K562 (cell line): ENCODE data around the gene PRUNE1. TPM values are rescaled to one million over a fixed set of nuclear protein-coding genes. Genes with fewer than 3 reads are reported as not detected.

Source experiments
- BCL6 ChIP-seq: fragments of 250-450 bp; sonication (Bioruptor Pico); IDR thresholded peaks from 2 replicates; pipeline ENCODE4 v1.4.0; 2020
- CHCHD3 ChIP-seq: fragments of 250-450 bp; sonication (Bioruptor Pico); IDR thresholded peaks from 2 replicates; pipeline ENCODE4 v2.1.2; 2022; ENCODE audit warnings: mild to moderate bottlenecking
- CREB3L1 ChIP-seq: fragments of 450-650 bp; IDR thresholded peaks from 2 replicates; pipeline ENCODE4 v1.6.1; 2014; ENCODE audit warnings: low read depth, mild to moderate bottlenecking, moderate library complexity, borderline replicate concordance
- DNMT1 ChIP-seq: fragments of 450-650 bp; IDR thresholded peaks from 2 replicates; pipeline ENCODE4 v1.6.1; 2016; ENCODE audit warnings: antibody characterized with exemption, mild to moderate bottlenecking
- EHMT2 ChIP-seq: fragments of 450-650 bp; IDR thresholded peaks from 2 replicates; pipeline ENCODE4 v1.6.1; 2018; ENCODE audit warnings: antibody characterized with exemption
- FOXA3 ChIP-seq, 2 experiments: fragments of 450-650 bp in 1 of 2; sonication (generic) in 1 of 2; formaldehyde crosslinking; IDR thresholded peaks in 1 of 2; conservative IDR thresholded peaks in 1 of 2; 2 replicates each; pipeline versions ENCODE4 v1.4.0 to v1.8.0; 2020 to 2022; ENCODE audit warnings: mild to moderate bottlenecking in 2 of 2, missing genetic modification reagents in 1 of 2
- GTF2F1 ChIP-seq: IDR thresholded peaks from 2 replicates; pipeline ENCODE4 v1.6.1; 2011; ENCODE audit warnings: low read depth, low read length, improper control_type of control experiment
- HMG20B ChIP-seq: fragments of 250-450 bp; sonication (Bioruptor Pico); IDR thresholded peaks from 2 replicates; pipeline ENCODE4 v1.5.0; 2021; ENCODE audit warnings: mild to moderate bottlenecking
- LARP7 ChIP-seq: fragments of 450-650 bp; IDR thresholded peaks from 2 replicates; pipeline ENCODE4 v1.6.1; 2016
- NFYB ChIP-seq: IDR thresholded peaks from 2 replicates; pipeline ENCODE4 v1.6.1; 2011; ENCODE audit warnings: mild to moderate bottlenecking, moderate library complexity; ENCODE audit not compliant: insufficient read length; ENCODE audit errors: extremely low read depth
- PML ChIP-seq: IDR thresholded peaks from 2 replicates; pipeline ENCODE4 v1.6.1; 2012; ENCODE audit warnings: low read length, inconsistent platforms
- PURB ChIP-seq: sonication (generic); formaldehyde crosslinking; IDR thresholded peaks from 2 replicates; pipeline ENCODE4 v1.9.0; 2021; ENCODE audit warnings: low read depth, mild to moderate bottlenecking, missing genetic modification reagents
- SREBF1 ChIP-seq: fragments of 150-350 bp; IDR thresholded peaks from 2 replicates; pipeline ENCODE4 v1.6.1; 2014; ENCODE audit warnings: antibody characterized with exemption, low read depth, low read length, borderline replicate concordance
- TCF15 ChIP-seq: fragments of 250-450 bp; sonication (Bioruptor Pico); IDR thresholded peaks from 2 replicates; pipeline ENCODE4 v1.8.0; 2022; ENCODE audit warnings: moderate library complexity, mild to moderate bottlenecking, inconsistent platforms
- TEAD1 ChIP-seq, 2 experiments: fragments of 450-650 bp in 1 of 2; sonication (generic) in 1 of 2; formaldehyde crosslinking; IDR thresholded peaks; 2 replicates each; pipeline versions ENCODE4 v1.4.0 to v1.8.0; 2020 to 2022; ENCODE audit warnings: mild to moderate bottlenecking in 2 of 2, missing genetic modification reagents in 1 of 2
- TSHZ1 ChIP-seq: fragments of 250-450 bp; sonication (Bioruptor Pico); IDR thresholded peaks from 2 replicates; pipeline ENCODE4 v1.4.0; 2020; ENCODE audit warnings: mild to moderate bottlenecking, moderate library complexity
- ZBTB17 ChIP-seq: fragments of 450-650 bp; formaldehyde crosslinking; IDR thresholded peaks from 2 replicates; pipeline ENCODE4 v1.4.0; 2020; ENCODE audit warnings: mild to moderate bottlenecking
- ZEB2 ChIP-seq: fragments of 450-650 bp; IDR thresholded peaks from 2 replicates; pipeline ENCODE4 v1.6.1; 2016
- ZNF224 ChIP-seq: sonication (generic); formaldehyde crosslinking; IDR thresholded peaks from 2 replicates; pipeline ENCODE4 v1.8.0; 2022; ENCODE audit warnings: mild to moderate bottlenecking, missing genetic modification reagents
- ZNF232 ChIP-seq: sonication (generic); formaldehyde crosslinking; IDR thresholded peaks from 2 replicates; pipeline ENCODE4 v1.8.0; 2022; ENCODE audit warnings: mild to moderate bottlenecking, missing genetic modification reagents
- polyA plus RNA-seq, 8 experiments: library from polyadenylated mRNA; depleted of rRNA in 4 of 8; stranded (reverse) in 5 of 8; unstranded in 3 of 8; fragments of >200 nt; fragmentation: Nextera tagmentation in 2 of 8; fragmentation: Illumina TruSeq in 1 of 8; extraction: Ambion mirVana in 2 of 8; extraction: Trizol in 1 of 8; gene quantifications; 2 replicates each; pipeline versions ENCODE4 v1.2.1 to v1.2.3, GENCODE V29; 2011 to 2014; ENCODE audit warnings: inconsistent platforms in 1 of 8, missing spikeins in 1 of 8
- total RNA-seq, 7 experiments: library from RNA; depleted of rRNA in 6 of 7; stranded (reverse); fragments of >200 nt in 6 of 7; fragmentation: Illumina TruSeq in 2 of 7; extraction: Trizol in 2 of 7; gene quantifications; 2 replicates each; pipeline versions ENCODE4 v1.2.1 to v1.2.3, GENCODE V29; 2011 to 2021; ENCODE audit warnings: low replicate concordance in 1 of 7
- TF ChIP-seq, protein P1 (sequence below): fragments of 250-450 bp; sonication (Bioruptor Pico); IDR thresholded peaks from 2 replicates; pipeline ENCODE4 v1.8.0; 2022; ENCODE audit warnings: inconsistent platforms, mild to moderate bottlenecking, moderate library complexity, borderline replicate concordance
- TF ChIP-seq, protein P2 (sequence below), 3 experiments: fragments of 200-800 bp in 1 of 3; sonication (Bioruptor generic) in 1 of 3; sonication (generic) in 1 of 3; formaldehyde crosslinking in 1 of 3; IDR thresholded peaks; 2 replicates each; pipeline versions ENCODE4 v1.6.1 to v1.8.0; 2016 to 2022; ENCODE audit warnings: mild to moderate bottlenecking in 2 of 3, missing compliant biosample characterization in 2 of 3, missing genetic modification characterization in 2 of 3, missing genetic modification reagents in 1 of 3

Gene PRUNE1
- total and polyA plus RNA-seq, 9 of the 15 experiments (the other 6 are each of a cell fraction or from before 2014, with no cell fraction given) = 16.7 to 48.3 (median 26.2) TPM

- TF ChIP-seq, protein P1, sequence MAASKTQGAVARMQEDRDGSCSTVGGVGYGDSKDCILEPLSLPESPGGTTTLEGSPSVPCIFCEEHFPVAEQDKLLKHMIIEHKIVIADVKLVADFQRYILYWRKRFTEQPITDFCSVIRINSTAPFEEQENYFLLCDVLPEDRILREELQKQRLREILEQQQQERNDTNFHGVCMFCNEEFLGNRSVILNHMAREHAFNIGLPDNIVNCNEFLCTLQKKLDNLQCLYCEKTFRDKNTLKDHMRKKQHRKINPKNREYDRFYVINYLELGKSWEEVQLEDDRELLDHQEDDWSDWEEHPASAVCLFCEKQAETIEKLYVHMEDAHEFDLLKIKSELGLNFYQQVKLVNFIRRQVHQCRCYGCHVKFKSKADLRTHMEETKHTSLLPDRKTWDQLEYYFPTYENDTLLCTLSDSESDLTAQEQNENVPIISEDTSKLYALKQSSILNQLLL (CRISPR knock-in tag) = no peak
- no peak for TF ChIP-seq TEAD1 (CRISPR knock-in tag; IDR thresholded peaks at IDR 0.05)
- no peak for TF ChIP-seq NFYB
- TF ChIP-seq ZBTB17 (CRISPR knock-in tag) = 0 out of 2 replicates have a peak, but pooled peaks have one; percentile 14
- TF ChIP-seq ZNF232 = no peak
- TF ChIP-seq ZNF224 (CRISPR knock-in tag) = no peak
- TF ChIP-seq GTF2F1 = no peak
- no peak for TF ChIP-seq SREBF1
- TF ChIP-seq EHMT2 = no peak
- no peak for TF ChIP-seq PURB (CRISPR knock-in tag)
- TF ChIP-seq TCF15 (CRISPR knock-in tag) = no peak
- TF ChIP-seq, protein P2, sequence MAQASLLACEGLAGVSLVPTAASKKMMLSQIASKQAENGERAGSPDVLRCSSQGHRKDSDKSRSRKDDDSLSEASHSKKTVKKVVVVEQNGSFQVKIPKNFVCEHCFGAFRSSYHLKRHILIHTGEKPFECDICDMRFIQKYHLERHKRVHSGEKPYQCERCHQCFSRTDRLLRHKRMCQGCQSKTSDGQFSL (CRISPR knock-in tag; IDR thresholded peaks at IDR 0.05) = no peak
- TF ChIP-seq, protein P2 (tag; IDR thresholded peaks at IDR 0.05) = no peak
- TF ChIP-seq DNMT1 = no peak
- TF ChIP-seq HMG20B = no peak
- TF ChIP-seq ZEB2 = no peak
- TF ChIP-seq TSHZ1 (CRISPR knock-in tag) = no peak
- no peak for TF ChIP-seq PML
- no peak for TF ChIP-seq FOXA3 (CRISPR knock-in tag; conservative IDR thresholded peaks at IDR 0.05 in 1 of 2, IDR thresholded peaks at IDR 0.05 in 1 of 2)
- TF ChIP-seq LARP7 = no peak
- no peak for TF ChIP-seq CREB3L1
- TF ChIP-seq CHCHD3 (CRISPR knock-in tag) = no peak
- no peak for TF ChIP-seq BCL6 (CRISPR knock-in tag)
Observed at GRCh38 chr1:150999051-150999674, 9.1 kb upstream of the PRUNE1 start (continued).
